H9 (cell line): Measurements from ENCODE around the gene TNFSF8. TPM values are rescaled to one million over a fixed set of nuclear protein-coding genes. Genes with fewer than 3 reads are reported as not detected.

Experiments used
- DNase-seq: peaks from one replicate; pipeline ENCODE4 v3.0.0-alpha.2; 2017
- H2AFZ ChIP-seq: one replicate; pipeline ENCODE4 v1.6.1; 2013; ENCODE audit warnings: mild to moderate bottlenecking, low read length, control low read depth, moderate library complexity
- H2AK5ac ChIP-seq: 2 replicates; pipeline ENCODE4 v1.6.1; 2013; ENCODE audit warnings: low read length, control low read depth, mixed read lengths; ENCODE audit not compliant: insufficient read length
- H2BK120ac ChIP-seq: one replicate; pipeline ENCODE4 v1.6.1; 2013; ENCODE audit warnings: low read depth, mild to moderate bottlenecking, low read length, control low read depth, inconsistent platforms; ENCODE audit not compliant: poor library complexity, severe bottlenecking
- H2BK12ac ChIP-seq: 2 replicates; pipeline ENCODE4 v1.6.1; 2013; ENCODE audit warnings: low read length, control low read depth, mixed read lengths, low read depth; ENCODE audit not compliant: insufficient read length
- H2BK15ac ChIP-seq: 2 replicates; pipeline ENCODE4 v1.6.1; 2013; ENCODE audit warnings: low read depth, low read length, control low read depth
- H2BK20ac ChIP-seq: one replicate; pipeline ENCODE4 v1.6.1; 2013; ENCODE audit warnings: low read depth, mild to moderate bottlenecking, low read length, control low read depth, inconsistent platforms; ENCODE audit not compliant: poor library complexity, severe bottlenecking
- H2BK5ac ChIP-seq: 2 replicates; pipeline ENCODE4 v1.6.1; 2013; ENCODE audit warnings: low read length, control low read depth, mixed read lengths; ENCODE audit not compliant: insufficient read length
- H3K14ac ChIP-seq: 2 replicates; pipeline ENCODE4 v1.6.1; 2013; ENCODE audit warnings: low read length, control low read depth; ENCODE audit not compliant: insufficient read depth
- H3K18ac ChIP-seq: 2 replicates; pipeline ENCODE4 v1.6.1; 2013; ENCODE audit warnings: low read depth, mild to moderate bottlenecking, mixed read lengths, low read length, control low read depth; ENCODE audit not compliant: insufficient read length
- H3K23ac ChIP-seq: 2 replicates; pipeline ENCODE4 v1.6.1; 2013; ENCODE audit warnings: low read length, control low read depth, mixed read lengths, low read depth; ENCODE audit not compliant: insufficient read length
- H3K23me2 ChIP-seq: 2 replicates; pipeline ENCODE4 v1.6.1; 2013; ENCODE audit warnings: low read depth, mild to moderate bottlenecking, mixed read lengths, low read length, control low read depth; ENCODE audit not compliant: insufficient read length, poor library complexity, severe bottlenecking
- H3K27ac ChIP-seq: 2 replicates; pipeline ENCODE4 v1.5.1; 2013; ENCODE audit warnings: low read length, control low read depth, mixed read lengths, low read depth; ENCODE audit not compliant: insufficient read length
- H3K27me3 ChIP-seq: 2 replicates; pipeline ENCODE4 v1.6.1; 2013; ENCODE audit warnings: low read length, control low read depth, inconsistent platforms; ENCODE audit not compliant: insufficient read depth
- H3K4ac ChIP-seq: 2 replicates; pipeline ENCODE4 v1.6.1; 2013; ENCODE audit warnings: low read depth, mild to moderate bottlenecking, control low read depth, inconsistent platforms, low read length, moderate library complexity
- H3K4me1 ChIP-seq: 2 replicates; pipeline ENCODE4 v1.6.1; 2013; ENCODE audit warnings: low read length, control low read depth, inconsistent platforms; ENCODE audit not compliant: insufficient read depth
- H3K4me2 ChIP-seq: 2 replicates; pipeline ENCODE4 v1.6.1; 2013; ENCODE audit warnings: low read length, control low read depth, mixed read lengths; ENCODE audit not compliant: insufficient read length, insufficient read depth
- H3K56ac ChIP-seq: 2 replicates; pipeline ENCODE4 v1.6.1; 2013; ENCODE audit warnings: low read depth, mild to moderate bottlenecking, mixed read lengths, low read length, control low read depth; ENCODE audit not compliant: insufficient read length
- H3K79me1 ChIP-seq: 2 replicates; pipeline ENCODE4 v1.6.1; 2013; ENCODE audit warnings: low read depth, mild to moderate bottlenecking, moderate library complexity, low read length, control low read depth, inconsistent platforms; ENCODE audit not compliant: insufficient read depth, poor library complexity, severe bottlenecking
- H3K79me2 ChIP-seq: 2 replicates; pipeline ENCODE4 v1.6.1; 2013; ENCODE audit warnings: low read length, control low read depth, inconsistent platforms; ENCODE audit not compliant: insufficient read depth
- H3K9ac ChIP-seq: 2 replicates; pipeline ENCODE4 v1.6.1; 2013; ENCODE audit warnings: low read length, control low read depth, mixed read lengths; ENCODE audit not compliant: insufficient read length; ENCODE audit errors: extremely low read depth
- H3K9me3 ChIP-seq: one replicate; pipeline ENCODE4 v1.6.1; 2013; ENCODE audit warnings: low read depth, low read length, inconsistent platforms; ENCODE audit not compliant: control insufficient read depth
- H3T11ph ChIP-seq: one replicate; pipeline ENCODE4 v1.6.1; 2013; ENCODE audit warnings: mild to moderate bottlenecking, low read length, control low read depth, inconsistent platforms
- H4K20me1 ChIP-seq: one replicate; pipeline ENCODE4 v1.6.1; 2013; ENCODE audit not compliant: control insufficient read depth, insufficient read length, insufficient read depth
- H4K5ac ChIP-seq: 2 replicates; pipeline ENCODE4 v1.6.1; 2013; ENCODE audit warnings: low read depth, mild to moderate bottlenecking, mixed read lengths, low read length, control low read depth; ENCODE audit not compliant: insufficient read length
- H4K8ac ChIP-seq: replicated peaks from 2 replicates; pipeline ENCODE4 v1.6.1; 2013; ENCODE audit warnings: low read length, control low read depth, mixed read lengths, low read depth; ENCODE audit not compliant: insufficient read length
- H4K91ac ChIP-seq: 2 replicates; pipeline ENCODE4 v1.6.1; 2013; ENCODE audit warnings: low read depth, mild to moderate bottlenecking, moderate library complexity, mixed read lengths, low read length, control low read depth; ENCODE audit not compliant: insufficient read length
- H3K27ac Mint-ChIP-seq, 3 experiments: 2 replicates in 2 of 3; 3 replicates in 1 of 3; pipeline ENCODE4 v1.8.0; 2020 to 2021; ENCODE audit warnings: mixed read lengths in 3 of 3, mild to moderate bottlenecking in 1 of 3, moderate library complexity in 1 of 3
- H3K27me3 Mint-ChIP-seq: 2 replicates; pipeline ENCODE4 v1.8.0; 2021; ENCODE audit warnings: low read depth, mild to moderate bottlenecking, moderate library complexity, mixed read lengths
- H3K36me3 Mint-ChIP-seq, 3 experiments: 2 replicates in 2 of 3; 3 replicates in 1 of 3; pipeline ENCODE4 v1.8.0; 2020 to 2021; ENCODE audit warnings: low read depth in 3 of 3, mixed read lengths in 3 of 3; ENCODE audit not compliant: insufficient read depth in 1 of 3
- H3K4me1 Mint-ChIP-seq, 2 experiments: 2 replicates each; pipeline ENCODE4 v1.8.0; 2020; ENCODE audit warnings: mixed read lengths in 2 of 2
- H3K4me3 Mint-ChIP-seq, 2 experiments: 2 replicates in 1 of 2; 3 replicates in 1 of 2; pipeline ENCODE4 v1.8.0; 2020 to 2021; ENCODE audit warnings: mild to moderate bottlenecking in 2 of 2, mixed read lengths in 2 of 2, moderate library complexity in 1 of 2
- H3K9me3 Mint-ChIP-seq, 2 experiments: 2 replicates in 1 of 2; 3 replicates in 1 of 2; pipeline ENCODE4 v1.8.0; 2020; ENCODE audit warnings: mild to moderate bottlenecking in 2 of 2, mixed read lengths in 2 of 2, moderate library complexity in 1 of 2
- CTCF ChIP-seq: fragments of 200-600 bp; sonication (generic); conservative IDR thresholded peaks from 3 replicates; pipeline ENCODE4 v1.8.0; 2021; ENCODE audit warnings: antibody characterized with exemption, mild to moderate bottlenecking
- WGBS: extraction: QIAGEN DNeasy Blood & Tissue Kit; methylation state at CpG from one replicate; pipeline ENCODE4 v1.1.7; 2013; ENCODE audit warnings: missing lambda C conversion rate, low lambda C conversion rate, mixed read lengths; ENCODE audit not compliant: insufficient read length; ENCODE audit errors: extremely low coverage; 5-methylcytosine and 5-hydroxymethylcytosine counted together
- total RNA-seq: library from RNA; stranded (reverse); gene quantifications from 2 replicates; pipeline ENCODE4 v1.2.1, GENCODE V29; 2021

Gene TNFSF8
- total RNA-seq, 1 experiment from 2014 or later: not detected

GRCh38 chr9:114928671-114929070, 1.7 kb downstream of the TNFSF8 start:
- no peak overlapping the region for H3T11ph ChIP-seq
- no peak overlapping the region for H3K18ac ChIP-seq
- no peak overlapping the region for H3K56ac ChIP-seq
- no peak overlapping the region for H2BK12ac ChIP-seq
- H4K91ac ChIP-seq: no peak overlapping the region
- no peaks in the 10 kb centered on the region for H3K9me3 ChIP-seq
- H3K14ac ChIP-seq: no peak overlapping the region
- TF ChIP-seq CTCF: no peak
- H3K9ac ChIP-seq: no peak overlapping the region
- H2BK20ac ChIP-seq: no peak overlapping the region
- no peaks in the 10 kb centered on the region for H3K79me2 ChIP-seq
- Mint-ChIP-seq H3K27me3 (peaks cover 96% of the 10 kb centered on the region), H3K9me3 (peaks cover 0 to 5% of the 10 kb centered on the region in 2 experiments; a peak in 1 of 5 replicates), H3K27ac (no peak overlapping the region), H3K4me3 (no peak overlapping the region), H3K36me3 (no peaks in the 10 kb centered on the region), H3K4me1 (peaks cover 24 to 40% of the 10 kb centered on the region in 2 experiments)
- no peaks in the 10 kb centered on the region for H3K79me1 ChIP-seq
- no peak overlapping the region for H2BK15ac ChIP-seq
- H4K8ac ChIP-seq: no peak overlapping the region
- no CpG with 5 or more reads among the region's 1 CpG for WGBS
- no peak overlapping the region for H2AK5ac ChIP-seq
- H3K27ac ChIP-seq: no peak overlapping the region
- H3K4me1 ChIP-seq: no peaks in the 10 kb centered on the region
- H3K23me2 ChIP-seq: no peaks in the 10 kb centered on the region
- no peak overlapping the region for H2BK120ac ChIP-seq
- H4K20me1 ChIP-seq: no peaks in the 10 kb centered on the region
- H3K4me2 ChIP-seq: no peak overlapping the region
- no peak for DNase-seq
- peaks cover 80% of the 10 kb centered on the region for H3K27me3 ChIP-seq
- H2BK5ac ChIP-seq: no peak overlapping the region
- H3K4ac ChIP-seq: no peak overlapping the region
- no peak overlapping the region for H4K5ac ChIP-seq
- no peak overlapping the region for H3K23ac ChIP-seq
- no peak overlapping the region for H2AFZ ChIP-seq
